ENCODE data around the gene TOM1. TPM values are rescaled to one million over a fixed set of nuclear protein-coding genes. Genes with fewer than 3 reads are reported as not detected.

TOM1 gene
- total RNA-seq, 1 experiment from 2014 or later = 47.0 TPM

DNA sequence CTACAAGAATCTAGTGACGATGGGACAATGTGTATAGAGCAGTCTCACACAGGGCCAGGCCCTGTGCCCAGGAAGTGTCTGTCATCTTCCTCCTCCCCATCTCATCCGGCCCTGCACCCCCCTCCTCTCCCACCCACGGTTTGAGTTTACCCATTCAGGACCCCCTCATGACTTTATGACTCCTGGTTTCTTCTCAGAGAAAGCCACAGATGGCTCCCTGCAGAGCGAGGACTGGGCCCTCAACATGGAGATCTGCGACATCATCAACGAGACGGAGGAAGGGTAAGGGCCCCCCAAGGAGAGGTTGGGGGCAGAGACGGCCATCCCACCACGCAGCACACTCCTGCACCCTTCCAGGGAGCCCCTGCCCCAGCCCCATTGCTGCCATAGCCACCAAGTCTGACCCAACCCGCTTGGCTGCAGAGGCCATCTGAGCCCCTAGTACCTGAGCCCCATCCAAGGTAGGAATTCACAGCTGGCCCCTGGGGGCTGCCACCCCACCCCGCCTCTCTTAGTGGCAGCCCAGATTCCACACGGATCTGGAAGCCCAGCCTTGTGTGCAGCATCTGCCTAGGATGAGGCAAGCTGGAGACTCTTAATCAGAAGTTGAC is 18.1 kb downstream of the TOM1 start:
- no peak for DNase-seq (ENCODE audit: low read depth)
- in situ Hi-C loops (cut with HindIII; ENCODE audit: low pct_unique_long_range_greater_than_20kb, low sequenced_read_pairs) = no loop called here

- DNase-seq (ENCODE audit: low read depth) = no peak
- in situ Hi-C loops (cut with HindIII; ENCODE audit: low pct_unique_long_range_greater_than_20kb, low sequenced_read_pairs) = no loop called here
These were observed 18.9 kb downstream of the TOM1 start for GRCh38 chr22:35318346-35319215.

DNA sequence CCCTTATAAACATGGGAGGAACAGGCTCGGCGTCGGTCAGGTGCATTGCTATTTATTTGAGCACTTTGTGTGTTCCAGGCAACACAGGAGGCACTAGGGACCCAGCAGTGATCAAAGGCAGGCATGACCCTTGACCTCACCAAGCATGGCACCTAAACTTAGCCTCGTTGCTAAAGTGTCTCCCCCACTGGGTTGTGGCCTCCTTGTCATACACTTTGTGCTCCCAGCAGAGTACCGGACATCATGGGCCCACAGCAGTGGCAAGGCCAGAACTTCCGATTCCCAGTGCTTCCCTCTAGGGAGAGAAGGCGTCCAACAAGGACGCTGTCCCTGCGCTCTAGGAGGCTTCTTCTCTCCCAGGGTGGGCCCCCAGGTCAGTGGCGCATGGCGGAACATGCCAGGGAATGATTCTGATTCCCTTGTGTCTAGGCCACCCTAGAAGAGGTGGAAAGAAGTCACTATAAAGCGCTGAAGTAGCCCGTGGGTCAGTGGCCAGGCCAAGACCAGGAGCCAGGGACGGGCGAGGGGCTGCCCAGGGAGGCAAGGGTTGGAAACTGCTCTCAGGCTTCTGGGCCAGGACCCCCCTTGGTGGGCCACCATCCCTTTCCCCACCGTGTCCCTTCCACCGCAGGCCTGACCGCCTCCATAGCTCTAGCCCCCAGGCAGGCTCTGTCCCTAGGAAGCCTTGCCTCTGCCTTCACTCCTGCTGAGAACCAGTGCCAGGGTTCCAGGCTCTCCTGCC is 19.7 kb downstream of the TOM1 start:
- in situ Hi-C loops (cut with HindIII; ENCODE audit: low pct_unique_long_range_greater_than_20kb, low sequenced_read_pairs) = no loop called here
- DNase-seq (ENCODE audit: low read depth) = no peak

DNA sequence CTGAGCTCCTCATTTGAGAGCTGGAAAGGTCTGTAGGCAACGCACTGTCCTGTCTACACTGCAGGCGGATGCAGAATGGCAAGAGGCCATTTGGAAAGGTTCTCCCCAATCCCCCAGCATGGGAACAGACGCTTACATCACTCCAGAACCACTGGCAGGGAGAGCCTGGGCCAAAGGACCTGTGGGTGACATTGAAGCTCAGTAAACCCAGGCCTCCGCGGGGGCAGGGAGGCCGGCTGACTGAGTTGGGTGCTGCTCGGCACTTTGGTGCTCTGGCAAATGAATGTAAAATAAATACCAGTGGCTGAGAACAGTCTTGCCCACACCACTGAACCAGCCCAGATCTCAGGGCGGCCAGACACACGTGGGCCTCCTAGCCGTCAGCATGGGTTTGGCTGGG is 22.4 kb downstream of the TOM1 start:
- in situ Hi-C loops (cut with HindIII; ENCODE audit: low pct_unique_long_range_greater_than_20kb, low sequenced_read_pairs) = no loop called here
- DNase-seq (ENCODE audit: low read depth) = no peak

DNA sequence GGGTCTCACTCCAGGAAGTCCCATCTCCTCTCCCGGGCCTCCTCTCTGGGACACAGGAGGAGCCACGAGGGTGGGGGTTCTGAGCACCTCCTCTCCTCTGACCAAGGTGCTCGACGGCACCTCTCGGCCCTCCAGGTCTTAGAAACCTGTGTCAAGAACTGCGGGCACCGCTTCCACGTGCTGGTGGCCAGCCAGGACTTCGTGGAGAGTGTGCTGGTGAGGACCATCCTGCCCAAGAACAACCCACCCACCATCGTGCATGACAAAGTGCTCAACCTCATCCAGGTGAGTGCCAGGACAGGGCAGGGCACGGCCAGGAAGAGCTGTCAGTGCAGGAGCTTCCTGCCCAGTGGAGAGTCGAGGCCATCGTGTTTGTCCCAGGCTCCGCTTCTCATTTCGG is 23.2 kb downstream of the TOM1 start:
- in situ Hi-C loops (cut with HindIII; ENCODE audit: low pct_unique_long_range_greater_than_20kb, low sequenced_read_pairs) = no loop called here
- no peak for DNase-seq (ENCODE audit: low read depth)

DNA sequence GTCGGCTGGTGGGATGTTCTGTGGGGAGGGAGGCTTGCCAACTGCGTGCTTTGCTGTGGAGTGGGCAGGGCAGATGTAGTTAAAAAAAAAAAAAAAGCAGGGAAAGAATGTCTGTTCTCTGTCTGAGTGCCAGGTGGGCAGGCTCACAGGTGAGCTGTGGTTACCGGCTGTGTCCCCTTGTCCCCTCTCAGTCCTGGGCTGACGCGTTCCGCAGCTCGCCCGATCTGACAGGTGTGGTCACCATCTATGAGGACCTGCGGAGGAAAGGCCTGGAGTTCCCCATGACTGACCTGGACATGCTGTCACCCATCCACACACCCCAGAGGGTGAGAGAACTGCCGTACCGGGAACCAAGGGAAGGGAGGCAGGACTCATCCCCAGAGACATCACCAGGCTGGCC is 23.6 kb downstream of the TOM1 start:
- no peak for DNase-seq (ENCODE audit: low read depth)
- in situ Hi-C loops (cut with HindIII; ENCODE audit: low pct_unique_long_range_greater_than_20kb, low sequenced_read_pairs) = no loop called here

- in situ Hi-C loops (cut with HindIII; ENCODE audit: low pct_unique_long_range_greater_than_20kb, low sequenced_read_pairs) = no loop called here
- DNase-seq (ENCODE audit: low read depth) = no peak
These were observed 24.4 kb downstream of the TOM1 start for GRCh38 chr22:35324067-35324466.

- no peak for DNase-seq (ENCODE audit: low read depth)
- in situ Hi-C loops (cut with HindIII; ENCODE audit: low pct_unique_long_range_greater_than_20kb, low sequenced_read_pairs) = no loop called here
These were observed 25.1 kb downstream of the TOM1 start for GRCh38 chr22:35324762-35325161.

GRCh38 chr22:35325209-35325608 is 25.5 kb downstream of the TOM1 start:
- in situ Hi-C loops (cut with HindIII; ENCODE audit: low pct_unique_long_range_greater_than_20kb, low sequenced_read_pairs) = no loop called here
- DNase-seq (ENCODE audit: low read depth) = no peak

DNA sequence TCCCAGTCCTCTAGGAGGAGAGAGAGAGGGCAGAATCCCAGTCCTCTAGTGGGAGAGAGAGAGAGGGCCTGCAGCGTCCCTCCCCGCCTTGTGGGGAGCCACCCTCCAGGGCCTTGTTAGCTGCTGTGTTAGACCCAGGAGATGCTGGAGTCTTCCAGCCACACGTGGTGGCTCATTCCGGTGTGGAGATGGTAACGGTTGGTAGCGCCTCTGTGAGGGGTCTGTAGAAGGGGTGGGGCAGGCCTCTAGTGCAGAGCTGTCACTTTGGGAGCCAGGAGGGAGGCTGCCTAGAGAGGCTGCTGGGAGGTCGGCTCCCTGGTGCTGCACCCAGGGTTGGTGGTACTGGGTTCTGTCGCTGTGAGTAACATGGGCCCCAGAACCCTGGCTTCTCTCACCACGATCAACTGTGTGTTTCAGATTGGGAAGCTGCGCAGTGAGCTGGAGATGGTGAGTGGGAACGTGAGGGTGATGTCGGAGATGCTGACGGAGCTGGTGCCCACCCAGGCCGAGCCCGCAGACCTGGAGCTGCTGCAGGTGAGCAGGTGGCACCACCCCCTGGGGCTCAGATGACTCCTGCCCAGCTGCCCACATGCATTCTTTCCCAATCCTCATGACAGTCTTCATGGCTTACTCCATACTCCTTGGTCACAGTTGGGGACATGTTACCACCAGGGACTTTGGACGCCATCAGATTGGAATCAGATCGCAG is 27.3 kb downstream of the TOM1 start:
- in situ Hi-C loops (cut with HindIII; ENCODE audit: low pct_unique_long_range_greater_than_20kb, low sequenced_read_pairs) = no loop called here
- no peak for DNase-seq (ENCODE audit: low read depth)

DNA sequence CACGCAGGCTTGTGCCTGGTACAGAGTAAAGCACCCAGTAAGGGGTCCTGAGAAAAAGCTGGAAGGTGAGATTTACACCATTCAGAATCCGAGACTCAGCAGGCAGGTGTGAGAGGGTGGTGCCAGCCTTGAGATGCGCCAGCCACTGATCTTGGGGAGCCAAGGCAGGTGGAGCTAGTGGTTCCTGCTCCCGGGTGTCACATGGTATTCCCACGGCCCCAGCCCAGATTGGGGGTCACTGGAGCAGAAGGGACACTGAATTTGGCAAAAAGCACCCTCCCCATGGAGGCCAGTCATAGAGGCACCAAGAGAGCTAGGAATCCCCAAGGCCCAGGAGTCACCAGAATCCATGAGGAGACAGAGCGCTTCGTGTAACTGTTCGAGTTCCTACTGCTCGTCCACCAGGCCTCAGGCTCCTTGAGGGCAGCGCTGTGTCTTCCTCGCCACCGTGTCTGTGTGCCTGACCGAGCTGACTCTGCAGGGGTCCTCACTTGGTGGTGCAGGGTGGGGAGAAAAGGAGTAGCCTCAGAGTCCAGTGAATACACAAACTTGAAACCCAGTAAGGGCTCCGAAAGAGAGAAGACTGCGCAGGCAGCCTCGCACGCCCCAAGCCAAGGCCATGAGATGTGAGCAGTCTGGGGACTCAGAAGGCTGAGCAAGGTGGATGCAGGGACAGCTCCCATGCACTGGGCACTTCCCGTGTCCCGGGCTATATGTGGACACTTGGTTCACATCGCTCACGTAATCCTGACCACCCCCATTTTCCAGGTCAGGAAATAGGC is 28.2 kb downstream of the TOM1 start:
- no peak for DNase-seq (ENCODE audit: low read depth)
- in situ Hi-C loops (cut with HindIII; ENCODE audit: low pct_unique_long_range_greater_than_20kb, low sequenced_read_pairs) = no loop called here

GRCh38 chr22:35328472-35328885 is 28.8 kb downstream of the TOM1 start:
- DNase-seq (ENCODE audit: low read depth) = no peak
- in situ Hi-C loops (cut with HindIII; ENCODE audit: low pct_unique_long_range_greater_than_20kb, low sequenced_read_pairs) = no loop called here

GRCh38 chr22:35329114-35329847 is 29.6 kb downstream of the TOM1 start:
- in situ Hi-C loops (cut with HindIII; ENCODE audit: low pct_unique_long_range_greater_than_20kb, low sequenced_read_pairs) = no loop called here
- DNase-seq (ENCODE audit: low read depth) = no peak

GRCh38 chr22:35330258-35330861 is 30.7 kb downstream of the TOM1 start:
- DNase-seq (ENCODE audit: low read depth) = no peak
- in situ Hi-C loops (cut with HindIII; ENCODE audit: low pct_unique_long_range_greater_than_20kb, low sequenced_read_pairs) = no loop called here

DNA sequence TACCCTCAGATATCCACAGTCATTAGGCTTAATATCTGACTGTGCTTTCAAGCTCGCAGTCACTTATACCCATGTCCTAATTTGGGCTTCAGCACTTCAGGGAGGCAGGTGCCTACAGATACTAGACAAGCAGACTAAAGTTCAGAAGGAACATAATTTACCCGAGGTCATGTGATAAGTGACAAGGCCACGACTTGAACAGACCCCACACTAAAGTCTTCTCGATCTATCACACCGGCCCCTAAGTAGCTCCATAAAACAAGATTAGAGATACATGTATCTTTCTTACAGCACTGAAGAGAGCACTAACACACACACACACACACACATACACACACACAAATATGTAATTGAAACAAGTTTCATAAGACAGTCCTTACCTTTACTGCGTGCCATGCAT is 32.6 kb downstream of the TOM1 start:
- in situ Hi-C loops (cut with HindIII; ENCODE audit: low pct_unique_long_range_greater_than_20kb, low sequenced_read_pairs) = no loop called here
- no peak for DNase-seq (ENCODE audit: low read depth)

DNA sequence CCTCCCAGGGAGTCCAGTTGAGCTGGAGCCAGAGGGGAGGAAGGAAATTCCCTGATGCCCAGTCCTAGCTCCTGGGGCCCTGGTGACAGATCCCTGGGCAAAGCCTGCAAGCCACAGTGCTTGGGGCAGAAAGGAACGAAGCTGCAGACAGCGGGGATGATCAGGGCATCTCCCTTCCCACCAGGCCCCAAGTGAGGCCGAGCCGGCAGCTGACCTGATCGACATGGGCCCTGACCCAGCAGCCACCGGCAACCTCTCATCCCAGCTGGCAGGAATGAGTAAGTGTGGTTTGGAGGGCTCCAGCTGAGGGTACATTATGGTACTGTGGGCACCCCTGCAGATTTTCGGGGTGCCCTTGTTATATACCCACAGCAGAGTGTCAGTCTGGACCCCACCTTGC is 33.5 kb downstream of the TOM1 start:
- no peak for DNase-seq (ENCODE audit: low read depth)
- in situ Hi-C loops (cut with HindIII; ENCODE audit: low pct_unique_long_range_greater_than_20kb, low sequenced_read_pairs) = no loop called here

GRCh38 chr22:35334004-35334403 is 34.3 kb downstream of the TOM1 start:
- in situ Hi-C loops (cut with HindIII; ENCODE audit: low pct_unique_long_range_greater_than_20kb, low sequenced_read_pairs) = no loop called here
- DNase-seq (ENCODE audit: low read depth) = no peak
